ENCODE results near the gene TTC5.

TTC5 gene

DNA sequence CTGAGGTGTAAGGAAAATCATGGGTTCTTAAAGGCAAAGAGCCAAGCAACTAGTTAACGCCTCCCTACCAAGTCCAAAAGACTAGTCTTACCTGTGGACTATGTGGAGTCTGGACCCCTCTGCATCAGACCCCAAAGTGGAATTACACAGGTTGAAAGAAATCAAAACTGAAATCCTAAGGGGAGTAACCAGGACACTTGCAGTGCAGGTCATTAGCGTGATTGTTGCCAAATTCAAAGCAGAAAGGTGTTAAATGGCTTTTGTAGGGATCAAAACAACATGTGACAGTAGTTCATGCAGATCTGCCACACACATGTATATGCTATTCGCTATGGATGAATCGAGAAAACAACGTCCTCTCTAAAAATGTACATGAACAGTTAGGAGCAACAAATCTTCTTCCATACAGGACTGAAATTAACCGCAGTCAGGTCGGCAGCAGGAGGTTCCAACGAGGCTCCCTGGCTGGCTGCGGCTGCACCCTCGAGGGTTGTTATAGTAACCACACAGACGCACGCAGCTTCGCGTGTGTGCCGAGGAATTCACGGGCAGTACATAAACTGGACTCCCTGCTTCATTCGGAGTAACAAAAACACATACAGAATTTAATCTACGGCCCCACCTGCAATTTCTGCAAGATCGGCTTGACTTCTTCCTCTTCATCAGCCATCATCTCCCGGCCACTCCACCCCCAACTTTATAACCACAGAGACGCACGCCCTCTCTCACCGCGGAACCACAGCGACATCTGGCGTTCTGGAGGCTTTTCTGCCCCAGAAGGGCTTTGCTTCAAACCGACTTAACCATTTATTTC, at the start of gene TTC5:
TSS of gene TTC5 (minus strand) at position 687 of the 814 bp plus-strand sequence. CDS start at position 673, 14 bp downstream.
- H3K4me2 ChIP-seq (ENCODE audit: low read length) = peak within 1 kb of the TSS; percentile 77
- peak within 1 kb of the TSS; percentile 63 for H2AFZ ChIP-seq
- peaks cover 7% of the 10 kb centered on the region for H3K79me2 ChIP-seq
- H3K9me3 ChIP-seq (ENCODE audit: control insufficient read depth, low read length) = no peaks in the 10 kb centered on the region
- H3K4me1 ChIP-seq = peaks cover 8% of the 10 kb centered on the region
- peak within 1 kb of the TSS; percentile 85 for H3K4me3 ChIP-seq (ENCODE audit: low read depth, low read length)
- no peak within 1 kb of the TSS for H3K9ac ChIP-seq
- TF ChIP-seq CTCF (IDR thresholded peaks at IDR 0.05) = peak; percentile 93
- H3K27ac ChIP-seq = peak within 1 kb of the TSS; percentile 34
- no peaks in the 10 kb centered on the region for H3K27me3 ChIP-seq (ENCODE audit: control insufficient read depth, insufficient read depth, low read length)
- H3K36me3 ChIP-seq (ENCODE audit: control insufficient read depth, insufficient read depth, low read length) = no peaks in the 10 kb centered on the region

GRCh38 chr14:20350860-20351259, 45.1 kb upstream of the TTC5 start:
- H3K79me2 ChIP-seq = no peaks in the 10 kb centered on the region
- TF ChIP-seq CTCF (IDR thresholded peaks at IDR 0.05) = peak; percentile 12
- no peaks in the 10 kb centered on the region for H3K36me3 ChIP-seq (ENCODE audit: control insufficient read depth, insufficient read depth, low read length)

DNA sequence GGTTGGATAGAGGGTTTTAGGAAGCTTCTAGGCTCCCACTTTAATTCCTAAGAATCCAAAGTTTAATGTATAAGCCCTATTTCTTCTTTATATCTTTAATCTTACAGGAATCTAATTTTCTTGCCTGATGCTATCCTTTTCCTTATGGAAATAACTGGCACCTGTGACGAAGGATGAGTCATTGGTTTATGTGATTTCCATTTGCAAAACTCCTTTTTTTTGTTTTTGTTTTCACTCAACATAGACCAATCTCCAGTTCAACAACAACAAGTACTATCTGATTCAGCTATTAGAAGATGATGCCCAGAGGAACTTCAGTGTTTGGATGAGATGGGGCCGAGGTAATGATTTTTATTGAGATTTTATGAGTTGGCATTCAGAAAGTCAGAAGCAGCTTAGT, 44.5 kb upstream of the TTC5 start:
- H3K27ac ChIP-seq = no peak overlapping the region
- no peaks in the 10 kb centered on the region for H3K79me2 ChIP-seq
- H3K4me1 ChIP-seq = no peaks in the 10 kb centered on the region
- H3K9ac ChIP-seq = no peak overlapping the region
- no peaks in the 10 kb centered on the region for H3K27me3 ChIP-seq (ENCODE audit: control insufficient read depth, insufficient read depth, low read length)
- no peaks in the 10 kb centered on the region for H3K9me3 ChIP-seq (ENCODE audit: control insufficient read depth, low read length)
- TF ChIP-seq CTCF (IDR thresholded peaks at IDR 0.05) = no peak
- no peaks in the 10 kb centered on the region for H3K36me3 ChIP-seq (ENCODE audit: control insufficient read depth, insufficient read depth, low read length)
- H2AFZ ChIP-seq = no peak overlapping the region
- no peak overlapping the region for H3K4me2 ChIP-seq (ENCODE audit: low read length)
- no peak overlapping the region for H3K4me3 ChIP-seq (ENCODE audit: low read depth, low read length)

More at GRCh38 chr14:20350860-20351259, 45.1 kb upstream of the TTC5 start:
- H3K4me1 ChIP-seq = no peaks in the 10 kb centered on the region
- no peak overlapping the region for H3K4me2 ChIP-seq (ENCODE audit: low read length)
- no peak overlapping the region for H3K27ac ChIP-seq
- no peak overlapping the region for H3K9ac ChIP-seq
- H3K27me3 ChIP-seq (ENCODE audit: control insufficient read depth, insufficient read depth, low read length) = no peaks in the 10 kb centered on the region
- no peak overlapping the region for H3K4me3 ChIP-seq (ENCODE audit: low read depth, low read length)
- H3K9me3 ChIP-seq (ENCODE audit: control insufficient read depth, low read length) = no peaks in the 10 kb centered on the region
- no peak overlapping the region for H2AFZ ChIP-seq

DNA sequence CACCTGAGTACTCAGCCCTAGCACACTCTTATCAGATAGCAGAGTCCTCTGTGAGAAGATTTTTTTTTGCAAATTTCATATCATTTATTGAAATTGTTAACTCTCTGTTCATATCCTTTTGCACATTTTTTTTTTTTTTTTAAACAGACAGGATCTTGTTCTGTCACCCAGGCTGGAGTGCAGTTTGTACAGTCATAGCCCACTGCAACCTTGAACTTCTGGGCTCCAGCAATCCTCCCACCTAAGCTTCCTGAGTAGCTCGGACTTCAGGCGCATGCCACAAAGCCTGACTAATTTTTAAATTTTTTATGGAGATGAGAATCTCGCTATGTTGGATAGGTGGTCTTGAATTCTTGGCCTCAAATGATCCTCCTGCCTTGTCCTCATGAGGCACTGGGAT, 42.0 kb upstream of the TTC5 start:
- H3K9ac ChIP-seq = no peak overlapping the region
- no peak for TF ChIP-seq CTCF (IDR thresholded peaks at IDR 0.05)

GRCh38 chr14:20346713-20347112, 41.0 kb upstream of the TTC5 start:
- H3K27ac ChIP-seq = no peak overlapping the region
- H3K4me2 ChIP-seq (ENCODE audit: low read length) = no peak overlapping the region
- TF ChIP-seq CTCF (IDR thresholded peaks at IDR 0.05) = no peak
- H3K9me3 ChIP-seq (ENCODE audit: control insufficient read depth, low read length) = no peaks in the 10 kb centered on the region
- H3K36me3 ChIP-seq (ENCODE audit: control insufficient read depth, insufficient read depth, low read length) = no peaks in the 10 kb centered on the region
- H3K9ac ChIP-seq = no peak overlapping the region
- no peaks in the 10 kb centered on the region for H3K79me2 ChIP-seq
- H3K27me3 ChIP-seq (ENCODE audit: control insufficient read depth, insufficient read depth, low read length) = no peaks in the 10 kb centered on the region
- H2AFZ ChIP-seq = no peak overlapping the region
- H3K4me3 ChIP-seq (ENCODE audit: low read depth, low read length) = no peak overlapping the region
- H3K4me1 ChIP-seq = no peaks in the 10 kb centered on the region

More for the DNA sequence above, 42.0 kb upstream of the TTC5 start:
- no peak overlapping the region for H3K4me2 ChIP-seq (ENCODE audit: low read length)
- H3K36me3 ChIP-seq (ENCODE audit: control insufficient read depth, insufficient read depth, low read length) = no peaks in the 10 kb centered on the region
- H3K9me3 ChIP-seq (ENCODE audit: control insufficient read depth, low read length) = no peaks in the 10 kb centered on the region
- H3K27ac ChIP-seq = no peak overlapping the region
- no peaks in the 10 kb centered on the region for H3K4me1 ChIP-seq
- no peaks in the 10 kb centered on the region for H3K79me2 ChIP-seq
- H2AFZ ChIP-seq = no peak overlapping the region
- no peak overlapping the region for H3K4me3 ChIP-seq (ENCODE audit: low read depth, low read length)
- H3K27me3 ChIP-seq (ENCODE audit: control insufficient read depth, insufficient read depth, low read length) = no peaks in the 10 kb centered on the region

Measured in parathyroid adenoma (tissue), 2 donors.